ENCODE measurements around the gene IFIH1.

Gene IFIH1

DNA sequence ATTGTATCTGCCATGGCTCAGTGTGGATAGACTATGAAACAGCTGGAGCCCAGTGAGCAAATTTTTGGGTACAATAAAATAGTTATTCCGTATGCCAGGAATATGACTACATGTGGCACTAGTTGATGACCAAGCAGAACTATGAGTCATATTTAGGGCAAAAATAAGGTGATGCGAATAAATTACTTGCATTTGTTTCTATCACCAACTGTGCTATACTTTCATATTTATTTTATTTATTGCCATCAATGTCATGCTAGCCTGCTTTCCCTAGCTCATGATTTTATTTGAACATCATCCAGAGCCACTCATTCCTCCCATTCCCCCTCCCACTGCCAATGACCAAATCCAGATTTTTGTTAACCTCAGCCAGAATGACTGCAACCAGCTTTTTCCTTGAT, 61.9 kb downstream of the IFIH1 start:
- no peak for DNase-seq

- DNase-seq = no peak
Observed at GRCh38 chr2:162254236-162254871, 64.1 kb downstream of the IFIH1 start.

DNA sequence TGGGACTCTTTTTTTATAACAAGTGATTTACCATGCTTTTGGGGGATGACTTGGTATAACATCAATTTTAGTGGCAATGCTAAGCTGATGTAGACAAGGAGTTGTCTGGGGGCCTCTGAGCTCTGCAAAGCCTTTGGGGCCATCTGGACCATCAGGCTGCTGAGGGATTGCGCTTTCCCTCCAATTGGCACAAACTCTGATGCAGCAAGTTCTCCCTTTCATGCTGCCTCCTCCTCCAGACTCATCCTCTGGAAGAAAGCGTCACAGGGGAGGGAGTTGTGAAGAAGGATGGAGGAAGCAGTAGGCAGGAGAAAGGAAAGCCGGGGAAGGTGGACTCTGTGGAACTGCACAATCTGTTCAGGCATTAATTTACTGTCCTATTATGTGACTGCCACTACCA, 65.0 kb downstream of the IFIH1 start:
- no peak for DNase-seq

- no peak for DNase-seq
Observed at GRCh38 chr2:162252153-162252552, 66.3 kb downstream of the IFIH1 start.

- no peak for DNase-seq
Observed at GRCh38 chr2:162245781-162246180, 72.7 kb downstream of the IFIH1 start.

- DNase-seq = no peak
Observed at GRCh38 chr2:162245061-162245460, 73.4 kb downstream of the IFIH1 start.

DNA sequence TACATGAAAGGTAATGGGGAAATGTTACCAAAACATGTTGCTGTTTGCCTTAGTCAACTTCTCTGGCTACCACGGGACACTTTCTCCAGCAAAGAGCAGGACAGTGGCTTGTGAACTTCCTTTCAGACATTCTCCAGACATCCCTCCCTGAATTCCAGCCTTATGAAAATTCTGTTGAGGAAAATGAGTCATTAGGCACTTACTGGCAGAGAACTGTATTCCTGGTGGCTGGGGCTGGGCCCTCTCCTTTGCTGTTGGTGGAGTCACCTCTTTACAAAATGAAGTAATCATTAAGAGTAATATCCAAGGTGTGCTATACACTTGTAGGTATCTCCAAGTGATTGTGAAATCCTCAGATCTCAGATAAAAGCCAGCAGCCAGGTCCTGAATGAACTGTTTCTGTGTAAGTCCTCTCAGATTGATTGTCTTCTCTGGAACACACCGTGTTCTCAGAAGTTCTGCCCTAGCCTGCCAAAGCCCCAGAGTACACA, 73.9 kb downstream of the IFIH1 start:
- DNase-seq = no peak

DNA sequence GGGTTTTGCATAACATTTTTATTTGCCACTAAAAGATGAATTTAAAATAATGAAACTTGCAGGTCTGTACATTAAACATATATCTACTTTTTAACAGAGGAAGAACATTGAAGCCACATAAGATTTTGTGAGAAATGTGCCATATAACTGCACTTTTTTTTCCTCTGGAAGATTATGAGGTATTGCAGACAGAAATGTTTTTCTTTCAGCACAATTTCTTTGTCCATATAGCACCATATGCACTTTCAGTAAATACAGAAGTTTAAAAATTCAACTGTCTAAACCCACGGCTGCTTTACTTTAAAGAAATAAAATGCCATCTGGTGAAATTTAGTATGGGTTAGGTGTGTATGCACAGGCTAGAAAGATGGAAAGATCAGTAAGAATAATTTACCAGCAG, 74.8 kb downstream of the IFIH1 start:
- no peak for DNase-seq

GRCh38 chr2:162243294-162243693, 75.2 kb downstream of the IFIH1 start, which contains the start of gene FAP:
TSS of gene FAP (minus strand) at chr2:162243445. CDS start at chr2:162243327, 118 bp downstream.
- DNase-seq = no peak

DNA sequence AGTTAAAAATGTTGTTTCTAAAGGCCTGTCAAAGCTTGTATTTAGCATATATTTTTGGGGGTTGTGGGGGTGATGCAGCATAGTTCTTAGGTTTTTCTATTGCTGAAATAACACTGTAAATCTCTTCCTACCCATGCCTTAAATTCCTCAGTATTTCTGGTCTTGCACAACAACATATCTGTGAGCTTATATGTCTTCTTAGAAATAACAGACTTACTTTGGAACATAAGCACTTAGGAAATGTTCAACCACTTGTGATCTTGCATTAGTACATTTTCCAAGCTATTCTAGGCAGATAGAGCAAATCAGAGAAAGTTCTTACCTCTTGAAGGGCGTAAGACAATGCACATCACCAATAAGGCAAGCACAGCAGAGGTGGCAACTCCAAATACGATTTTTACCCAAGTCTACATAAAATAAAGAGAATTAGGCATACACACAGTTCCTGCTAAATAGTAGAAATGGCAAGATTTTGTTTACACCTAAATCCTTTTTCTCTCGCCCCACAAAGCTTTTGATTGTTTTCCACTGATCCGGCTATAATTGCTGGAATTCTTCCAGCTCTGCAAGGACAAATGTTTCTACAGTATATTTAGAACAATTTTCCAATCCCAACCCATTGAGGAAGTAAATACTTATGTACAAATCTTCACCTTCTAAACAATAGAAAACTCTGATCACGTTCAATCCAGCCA, 75.8 kb downstream of the IFIH1 start:
- no peak for DNase-seq

DNA sequence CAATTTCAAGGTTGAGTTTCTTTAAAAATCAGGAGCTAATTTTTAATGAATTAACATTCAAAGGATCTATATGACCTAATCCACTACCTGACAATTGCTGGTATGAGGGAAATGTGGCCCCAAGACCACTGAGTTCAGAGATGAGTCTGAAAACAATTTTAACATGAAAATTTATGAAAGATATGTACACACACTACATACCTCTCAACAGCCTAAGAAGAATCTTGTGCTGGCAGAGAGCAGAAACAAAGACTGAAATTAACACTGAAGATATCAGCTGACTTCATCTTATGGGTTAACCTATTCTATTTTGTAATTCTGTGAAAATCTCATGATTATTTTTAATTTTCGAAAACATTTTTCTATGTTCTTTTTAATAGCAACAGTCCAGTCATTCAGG, 76.9 kb downstream of the IFIH1 start:
- DNase-seq = no peak

- DNase-seq = no peak
Observed at GRCh38 chr2:162234620-162235462, 83.6 kb downstream of the IFIH1 start.

DNA sequence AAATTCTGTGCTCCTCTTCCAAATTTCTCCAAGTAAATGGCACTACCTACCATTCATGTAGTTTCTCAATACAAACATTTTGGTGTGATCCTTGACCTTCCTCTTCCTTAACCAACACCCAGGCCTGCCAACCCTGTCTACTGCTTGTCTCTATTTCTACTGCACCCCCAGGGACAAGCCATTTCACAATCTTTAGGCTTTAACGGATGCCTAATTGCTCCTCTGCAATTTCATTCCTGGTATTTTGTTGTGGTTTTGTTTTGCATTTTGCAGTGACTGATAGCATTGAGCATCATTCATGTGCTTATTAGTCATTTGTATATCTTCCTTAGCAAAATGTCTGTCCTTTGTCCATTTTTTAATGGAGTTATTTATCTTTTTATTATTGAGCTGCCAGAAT, 85.3 kb downstream of the IFIH1 start:
- DNase-seq = no peak

- DNase-seq = no peak
Observed at GRCh38 chr2:162232671-162233070, 85.8 kb downstream of the IFIH1 start.

- no peak for DNase-seq
Observed at GRCh38 chr2:162232027-162232426, 86.5 kb downstream of the IFIH1 start.

GRCh38 chr2:162230761-162231160, 87.7 kb downstream of the IFIH1 start:
- no peak for DNase-seq

DNA sequence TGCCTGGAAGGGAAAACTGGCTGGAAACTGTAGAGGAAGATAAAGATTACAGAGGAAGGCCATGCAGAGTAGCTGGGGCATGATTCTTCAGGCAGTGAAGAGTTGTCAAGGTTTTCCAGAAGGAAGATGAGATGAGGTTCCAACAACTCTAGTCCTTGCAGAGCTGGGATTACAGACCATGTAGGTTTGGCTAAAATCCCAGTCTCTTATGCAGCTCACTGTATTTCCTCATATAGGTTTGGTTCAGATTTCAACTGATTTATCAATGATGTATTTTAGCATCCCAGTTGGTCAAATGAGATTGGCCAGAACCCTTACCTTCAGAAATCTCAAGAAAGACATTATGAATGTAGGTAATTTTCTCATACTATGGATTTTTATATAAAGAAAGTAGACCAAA, 91.6 kb downstream of the IFIH1 start:
- no peak for DNase-seq

GRCh38 chr2:162221064-162221463, 97.4 kb downstream of the IFIH1 start:
- peak; percentile 18 for DNase-seq

GRCh38 chr2:162220368-162220767, 98.1 kb downstream of the IFIH1 start:
- DNase-seq = no peak

DNA sequence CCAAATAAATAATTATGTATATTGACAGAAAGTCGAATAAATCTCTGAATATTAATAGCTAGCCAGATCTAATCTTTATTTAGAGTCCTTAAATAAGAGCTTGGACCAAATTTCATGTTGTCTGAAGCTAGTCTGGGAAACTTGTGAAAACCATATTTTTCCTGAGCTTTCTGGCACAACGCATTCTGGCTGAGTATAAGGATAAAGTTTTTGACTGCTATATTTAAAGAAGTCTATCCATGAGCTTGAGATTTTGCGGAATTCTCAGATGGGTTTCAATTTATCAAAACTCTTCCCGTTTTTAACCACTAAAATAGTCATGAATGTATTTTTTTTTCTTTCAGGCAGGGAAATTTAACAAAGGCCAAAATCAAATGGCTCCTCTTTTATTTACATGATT, 99.1 kb downstream of the IFIH1 start:
- DNase-seq = no peak

DNA sequence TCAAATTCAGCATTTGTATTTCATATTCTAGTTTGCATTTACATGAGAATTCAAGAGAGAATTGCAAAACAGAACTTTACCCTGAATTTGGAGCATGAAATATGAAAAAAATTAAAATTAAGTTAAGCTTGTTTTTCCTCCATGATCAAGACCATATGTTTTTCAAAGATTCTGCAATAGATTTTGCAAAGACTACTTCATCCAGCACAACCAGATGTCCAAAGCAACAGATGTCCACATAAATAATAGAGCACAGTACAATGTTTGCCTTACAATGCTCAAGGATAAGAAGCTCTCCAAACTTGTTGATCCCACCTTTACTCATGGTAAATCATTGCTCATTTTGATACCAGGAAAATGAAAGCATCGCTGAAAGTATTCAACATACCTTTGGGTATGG, 100.9 kb downstream of the IFIH1 start:
- DNase-seq = no peak
